Dendritic cell treated with granulocyte-macrophage colony-stimulating factor and Interleukin-4, amounts not matched to agents 40 ng/mL and 50 ng/mL, for 4 days (primary cell): ENCODE results near the gene GHSR.

Source experiments
- H3K27ac Mint-ChIP-seq: one replicate; pipeline ENCODE4 v1.8.0; 2022; ENCODE audit warnings: mild to moderate bottlenecking, mixed read lengths
- H3K27me3 Mint-ChIP-seq: one replicate; pipeline ENCODE4 v1.8.0; 2022; ENCODE audit warnings: mild to moderate bottlenecking, mixed read lengths
- H3K36me3 Mint-ChIP-seq: one replicate; pipeline ENCODE4 v1.8.0; 2022; ENCODE audit warnings: low read depth, mixed read lengths
- H3K4me1 Mint-ChIP-seq: one replicate; pipeline ENCODE4 v1.8.0; 2022; ENCODE audit warnings: low read depth, mixed read lengths
- H3K4me3 Mint-ChIP-seq: one replicate; pipeline ENCODE4 v1.8.0; 2022; ENCODE audit warnings: mild to moderate bottlenecking, moderate library complexity, mixed read lengths
- H3K9me3 Mint-ChIP-seq: one replicate; pipeline ENCODE4 v1.8.0; 2022; ENCODE audit warnings: mixed read lengths
- intact Hi-C: fragments of 100-400 bp; cut with micrococcal nuclease; formaldehyde crosslinking; loops from one replicate; pipeline ENCODE4 v1.15.0; 2022

Gene GHSR

DNA sequence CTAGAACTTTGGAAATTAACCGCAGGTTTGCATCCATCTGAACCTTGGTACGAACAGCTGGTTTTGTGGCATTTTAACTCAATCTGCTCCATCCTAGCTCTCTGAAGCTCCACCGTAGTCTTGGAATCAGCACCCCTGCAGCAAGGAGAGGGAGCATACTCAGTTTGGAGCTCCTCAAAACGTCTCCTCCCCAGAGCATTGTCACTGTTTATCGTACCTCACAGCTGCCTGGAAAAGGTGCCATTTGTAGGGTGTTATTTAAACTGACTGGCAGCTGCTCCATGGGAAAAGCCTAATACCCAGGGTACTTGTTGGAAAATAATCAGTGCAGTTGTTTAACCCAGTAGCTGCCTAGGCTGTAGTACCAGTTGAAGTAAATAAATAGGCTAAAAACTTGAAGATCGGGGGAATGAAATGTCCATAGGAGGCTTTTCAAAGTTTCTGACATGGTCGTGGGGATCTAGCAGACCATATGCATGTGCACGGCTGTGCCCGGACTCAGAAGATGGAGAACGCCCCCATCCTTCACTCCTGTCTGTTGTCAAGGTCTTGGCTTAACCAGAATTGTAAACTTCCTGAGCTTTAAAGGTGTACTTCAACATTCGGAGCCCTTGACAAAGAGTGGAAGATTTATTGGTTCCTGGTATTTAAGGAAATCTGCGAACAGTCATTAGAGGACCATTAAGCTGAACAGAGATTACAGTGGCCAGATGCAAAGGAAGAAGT, 43.9 kb downstream of the GHSR start:
- Mint-ChIP-seq H3K27ac (no peak overlapping the region), H3K4me3 (no peak overlapping the region), H3K36me3 (peaks cover 30% of the 10 kb centered on the region), H3K4me1 (no peaks in the 10 kb centered on the region), H3K9me3 (no peaks in the 10 kb centered on the region), H3K27me3 (no peaks in the 10 kb centered on the region)
- intact Hi-C loops: no loop called here

DNA sequence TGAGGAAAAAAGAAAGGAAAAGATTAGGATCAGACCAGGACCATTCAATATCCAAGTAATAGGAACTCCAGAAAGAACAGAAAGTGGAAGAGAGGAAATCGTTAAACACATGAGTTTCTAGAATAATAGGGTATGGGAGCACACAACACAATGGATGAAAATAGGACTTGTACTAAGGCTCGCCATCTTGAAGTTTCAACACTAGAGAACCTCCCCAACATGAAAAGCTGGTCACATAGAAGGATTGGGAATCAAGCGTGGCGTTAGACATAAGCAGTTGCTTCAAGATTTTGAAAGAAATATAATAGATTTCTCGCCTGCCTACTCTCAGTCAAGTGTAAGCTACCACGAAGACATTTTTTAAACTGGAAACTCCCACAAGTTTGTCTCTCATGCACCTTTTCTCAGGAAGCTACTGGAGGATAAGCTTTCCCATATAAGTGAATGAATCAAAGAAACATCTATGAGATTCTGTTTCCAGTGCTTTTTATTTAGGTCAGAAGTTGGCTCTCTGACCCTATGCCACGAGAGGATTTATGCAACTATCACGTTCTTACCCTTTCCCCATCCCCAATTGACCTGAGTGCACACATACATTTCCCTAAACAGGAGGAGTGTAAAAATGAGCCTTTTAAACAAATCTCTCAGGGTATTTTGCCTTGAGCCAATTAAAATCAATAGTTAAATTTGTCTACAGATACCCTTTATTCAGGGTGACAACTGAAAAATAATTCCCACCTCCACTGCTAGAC, 45.2 kb downstream of the GHSR start:
- no peaks in the 10 kb centered on the region for H3K27me3 Mint-ChIP-seq
- intact Hi-C loops: no loop called here
- H3K4me1 Mint-ChIP-seq: no peaks in the 10 kb centered on the region
- H3K36me3 Mint-ChIP-seq: peaks cover 37% of the 10 kb centered on the region
- H3K27ac Mint-ChIP-seq: no peak overlapping the region
- no peak overlapping the region for H3K4me3 Mint-ChIP-seq
- H3K9me3 Mint-ChIP-seq: no peaks in the 10 kb centered on the region

DNA sequence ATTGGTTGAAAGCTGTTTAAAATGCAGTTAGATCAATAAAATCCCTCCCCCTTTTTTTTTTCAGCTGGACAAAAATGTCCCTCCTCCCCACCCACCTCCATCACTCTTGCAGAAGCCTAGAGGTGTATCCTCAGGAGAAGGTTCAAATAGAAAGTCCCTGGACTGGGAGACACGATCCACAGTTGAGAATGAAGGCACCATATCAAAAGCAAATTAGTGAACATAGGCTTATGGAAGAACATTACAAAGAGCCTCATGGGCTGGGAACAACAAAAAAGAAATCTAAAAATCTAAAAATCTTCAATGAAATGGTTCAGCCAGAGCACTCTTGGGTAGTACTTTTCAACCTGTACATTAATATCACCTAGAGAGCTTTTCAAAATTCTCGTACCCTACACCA, 46.2 kb downstream of the GHSR start:
- no peaks in the 10 kb centered on the region for H3K27me3 Mint-ChIP-seq
- peaks cover 40% of the 10 kb centered on the region for H3K36me3 Mint-ChIP-seq
- no peak overlapping the region for H3K4me3 Mint-ChIP-seq
- intact Hi-C loops: no loop called here
- H3K27ac Mint-ChIP-seq: no peak overlapping the region
- H3K4me1 Mint-ChIP-seq: no peaks in the 10 kb centered on the region
- H3K9me3 Mint-ChIP-seq: no peaks in the 10 kb centered on the region

DNA sequence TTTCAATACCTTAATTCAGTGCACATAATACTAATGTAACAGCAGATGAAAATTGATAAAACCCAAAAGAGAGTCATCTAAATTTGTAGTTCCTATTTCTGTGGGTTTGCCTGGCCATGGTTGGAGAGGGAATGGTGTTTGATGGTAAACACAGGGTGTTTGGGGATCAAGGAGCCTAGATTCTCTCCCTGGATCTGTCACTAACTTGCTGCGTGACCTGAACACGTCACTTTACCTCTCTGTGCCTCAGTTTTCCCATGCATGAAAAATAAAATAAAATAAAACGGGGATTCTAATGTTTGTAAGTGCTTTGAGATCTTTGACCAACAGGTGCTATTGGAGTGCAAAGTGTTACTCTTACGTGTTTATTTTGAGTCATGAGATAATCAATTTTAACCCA, 49.8 kb downstream of the GHSR start:
- H3K9me3 Mint-ChIP-seq: no peaks in the 10 kb centered on the region
- H3K4me1 Mint-ChIP-seq: peaks cover 10% of the 10 kb centered on the region
- intact Hi-C loops: no loop called here
- H3K36me3 Mint-ChIP-seq: peaks cover 65% of the 10 kb centered on the region
- no peaks in the 10 kb centered on the region for H3K27me3 Mint-ChIP-seq
- H3K4me3 Mint-ChIP-seq: no peak overlapping the region
- H3K27ac Mint-ChIP-seq: no peak overlapping the region

DNA sequence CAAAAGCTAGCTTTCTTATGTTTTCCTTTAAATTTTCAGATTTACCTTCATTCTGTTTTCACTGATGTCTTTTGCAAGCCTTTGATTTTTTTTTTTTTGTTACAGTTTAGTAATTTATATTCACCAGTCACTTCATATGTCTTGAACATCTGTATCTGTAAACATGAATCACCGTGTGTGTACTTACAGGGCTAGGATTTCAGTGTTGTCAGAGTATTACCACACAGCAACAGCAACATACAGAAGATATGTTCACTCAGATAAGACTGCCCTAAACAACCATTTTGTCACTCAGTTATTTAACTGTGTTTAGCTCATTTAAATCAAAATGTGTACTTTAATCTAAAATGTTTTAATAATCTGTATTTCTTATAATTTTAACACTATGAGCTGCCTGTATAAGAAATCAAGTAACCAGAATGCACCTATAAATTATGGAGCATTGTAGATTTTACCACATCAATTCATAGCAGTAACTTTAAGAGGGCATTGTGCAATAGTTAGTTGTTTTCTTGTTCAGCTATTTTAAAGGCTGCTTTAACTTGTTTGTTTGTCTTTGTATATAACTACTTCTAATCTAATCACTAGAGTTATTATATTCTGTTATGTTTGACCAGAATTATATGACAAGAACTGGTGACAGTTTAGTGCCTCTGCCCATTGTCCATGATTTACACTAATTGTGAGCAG, 50.4 kb downstream of the GHSR start:
- H3K27me3 Mint-ChIP-seq: no peaks in the 10 kb centered on the region
- no peaks in the 10 kb centered on the region for H3K9me3 Mint-ChIP-seq
- H3K4me3 Mint-ChIP-seq: no peak overlapping the region
- H3K36me3 Mint-ChIP-seq: peaks cover 71% of the 10 kb centered on the region
- H3K4me1 Mint-ChIP-seq: peaks cover 10% of the 10 kb centered on the region
- intact Hi-C loops: no loop called here
- H3K27ac Mint-ChIP-seq: no peak overlapping the region

DNA sequence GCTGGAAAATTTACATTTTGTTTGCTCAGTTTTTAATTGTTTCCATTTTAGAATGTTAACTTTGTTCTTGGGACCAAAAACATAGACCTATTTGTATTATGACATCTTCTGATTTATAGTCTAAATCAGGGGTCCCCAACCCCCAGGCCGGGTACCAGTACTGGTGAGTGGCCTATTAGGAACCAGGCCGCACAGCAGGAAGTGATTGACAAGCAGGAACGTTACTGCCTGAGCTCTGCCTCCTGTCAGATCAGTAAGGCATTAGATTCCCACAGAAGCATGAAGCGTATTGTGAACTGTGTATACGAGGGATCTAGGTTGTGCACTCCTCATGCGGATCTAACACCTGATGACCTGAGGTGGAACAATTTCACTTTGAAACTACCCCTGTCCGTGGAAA, 51.9 kb downstream of the GHSR start:
- Mint-ChIP-seq H3K36me3 (peaks cover 63% of the 10 kb centered on the region), H3K9me3 (no peaks in the 10 kb centered on the region), H3K27ac (no peak overlapping the region), H3K4me1 (peaks cover 10% of the 10 kb centered on the region), H3K27me3 (no peaks in the 10 kb centered on the region), H3K4me3 (no peak overlapping the region)
- intact Hi-C loops: no loop called here

DNA sequence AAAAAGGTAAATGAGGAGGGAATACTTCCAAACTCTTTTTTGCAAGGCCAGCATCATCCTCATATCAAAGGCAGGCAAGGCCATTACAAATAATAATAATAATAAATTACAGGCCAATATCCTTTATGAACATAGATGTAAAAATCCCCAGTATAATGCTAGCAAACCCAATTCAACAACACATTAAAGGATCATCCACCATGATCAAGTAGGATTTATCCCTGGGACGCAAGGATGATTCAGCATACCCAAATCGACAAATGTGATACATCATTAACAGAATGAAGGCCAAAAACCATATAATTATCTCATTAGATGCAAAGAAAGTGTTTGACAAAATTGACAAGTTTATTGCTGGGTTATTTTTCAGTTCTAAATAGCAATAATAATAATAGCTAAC, 53.6 kb downstream of the GHSR start:
- Mint-ChIP-seq H3K36me3 (peaks cover 48% of the 10 kb centered on the region), H3K9me3 (no peaks in the 10 kb centered on the region), H3K27me3 (no peaks in the 10 kb centered on the region), H3K27ac (no peak overlapping the region), H3K4me3 (no peak overlapping the region), H3K4me1 (peaks cover 15% of the 10 kb centered on the region)
- intact Hi-C loops: no loop called here
